Liver (tissue), 9 donors: ENCODE results near the gene IFT172. TPM values are rescaled to one million over a fixed set of nuclear protein-coding genes. Genes with fewer than 3 reads are reported as not detected.

Source experiments
- DNase-seq: peaks from one replicate; pipeline ENCODE4 v3.0.0-alpha.2; 2017; ENCODE audit warnings: low spot score
- H3K27ac ChIP-seq, 2 donors: one replicate each; pipeline ENCODE4 v1.7.0; 2013; ENCODE audit warnings: inconsistent platforms in 2 of 2, low read length in 2 of 2, control low read depth in 1 of 2, low read depth in 1 of 2, mild to moderate bottlenecking in 1 of 2
- H3K27me3 ChIP-seq, 4 donors: one replicate each; pipeline versions ENCODE4 v1.6.1 to v1.7.0; 2013; ENCODE audit warnings: low read length in 3 of 4, inconsistent platforms in 1 of 4, mild to moderate bottlenecking in 1 of 4, moderate library complexity in 1 of 4; ENCODE audit not compliant: control insufficient read depth in 4 of 4, insufficient read depth in 4 of 4
- H3K36me3 ChIP-seq, 4 donors: one replicate each; pipeline versions ENCODE4 v1.6.1 to v1.7.0; 2013; ENCODE audit warnings: low read length in 3 of 4, mild to moderate bottlenecking in 3 of 4, low read depth in 1 of 4, moderate library complexity in 1 of 4; ENCODE audit not compliant: control insufficient read depth in 4 of 4, insufficient read depth in 3 of 4
- H3K4me1 ChIP-seq, 4 donors: one replicate each; pipeline versions ENCODE4 v1.6.1 to v1.7.0; 2013; ENCODE audit warnings: low read length in 3 of 4, mild to moderate bottlenecking in 3 of 4, moderate library complexity in 1 of 4; ENCODE audit not compliant: control insufficient read depth in 4 of 4, insufficient read depth in 4 of 4
- H3K4me3 ChIP-seq, 3 donors: one replicate each; pipeline versions ENCODE4 v1.6.1 to v1.7.0; 2013; ENCODE audit warnings: low read length in 3 of 3, control low read depth in 1 of 3, low read depth in 1 of 3, mild to moderate bottlenecking in 1 of 3
- H3K9ac ChIP-seq, 2 donors: one replicate each; pipeline ENCODE4 v1.7.0; 2013; ENCODE audit warnings: low read length in 2 of 2, mild to moderate bottlenecking in 2 of 2, moderate library complexity in 2 of 2, control low read depth in 1 of 2, low read depth in 1 of 2
- H3K9me3 ChIP-seq, 4 donors: one replicate each; pipeline versions ENCODE4 v1.6.1 to v1.7.0; 2013; ENCODE audit warnings: low read length in 3 of 4; ENCODE audit not compliant: control insufficient read depth in 4 of 4
- ATF3 ChIP-seq: IDR thresholded peaks from 2 replicates; pipeline ENCODE4 v1.6.1; 2016; ENCODE audit warnings: antibody characterized with exemption
- CTCF ChIP-seq: fragments of 150-350 bp; IDR thresholded peaks from 2 replicates; pipeline ENCODE4 v1.5.1; 2017; ENCODE audit warnings: improper control_type of control experiment, low read depth, low read length; ENCODE audit not compliant: missing input control
- EGR1 ChIP-seq, 2 donors: IDR thresholded peaks; 2 replicates each; pipeline ENCODE4 v1.6.1; 2016 to 2018; ENCODE audit warnings: antibody characterized with exemption in 2 of 2, low read depth in 2 of 2
- FOXA1 ChIP-seq: IDR thresholded peaks from 2 replicates; pipeline ENCODE4 v1.6.1; 2016; ENCODE audit warnings: antibody characterized with exemption
- FOXA2 ChIP-seq: IDR thresholded peaks from 2 replicates; pipeline ENCODE4 v1.6.1; 2016; ENCODE audit warnings: antibody characterized with exemption
- GABPA ChIP-seq, 2 donors: IDR thresholded peaks in 1 of 2; conservative IDR thresholded peaks in 1 of 2; 2 replicates each; pipeline ENCODE4 v1.6.1; 2016; ENCODE audit warnings: antibody characterized with exemption in 2 of 2, mild to moderate bottlenecking in 1 of 2, moderate library complexity in 1 of 2
- HNF4A ChIP-seq, 2 donors: conservative IDR thresholded peaks; 2 replicates each; pipeline ENCODE4 v1.6.1; 2016; ENCODE audit warnings: antibody characterized with exemption in 2 of 2, mild to moderate bottlenecking in 2 of 2
- JUND ChIP-seq, 2 donors: IDR thresholded peaks; 2 replicates each; pipeline ENCODE4 v1.6.1; 2016; ENCODE audit warnings: antibody characterized with exemption in 2 of 2
- MAX ChIP-seq: IDR thresholded peaks from 2 replicates; pipeline ENCODE4 v1.6.1; 2016; ENCODE audit warnings: antibody characterized with exemption
- NR2F2 ChIP-seq: IDR thresholded peaks from 2 replicates; pipeline ENCODE4 v1.6.1; 2016; ENCODE audit warnings: antibody characterized with exemption
- RAD21 ChIP-seq, 2 donors: IDR thresholded peaks; 2 replicates each; pipeline ENCODE4 v1.6.1; 2016; ENCODE audit warnings: antibody characterized with exemption in 2 of 2, mild to moderate bottlenecking in 2 of 2
- REST ChIP-seq: IDR thresholded peaks from 2 replicates; pipeline ENCODE4 v1.6.1; 2016; ENCODE audit warnings: antibody characterized with exemption, mild to moderate bottlenecking
- RXRA ChIP-seq, 2 donors: IDR thresholded peaks; 2 replicates each; pipeline ENCODE4 v1.6.1; 2017 to 2018; ENCODE audit warnings: antibody characterized with exemption in 2 of 2, mild to moderate bottlenecking in 1 of 2
- SP1 ChIP-seq: IDR thresholded peaks from 2 replicates; pipeline ENCODE4 v1.6.1; 2018; ENCODE audit warnings: antibody characterized with exemption, mild to moderate bottlenecking
- YY1 ChIP-seq: IDR thresholded peaks from 2 replicates; pipeline ENCODE4 v1.6.1; 2016; ENCODE audit warnings: antibody characterized with exemption, mild to moderate bottlenecking
- ZBTB33 ChIP-seq: IDR thresholded peaks from 2 replicates; pipeline ENCODE4 v1.6.1; 2016; ENCODE audit warnings: antibody characterized with exemption
- WGBS: extraction: QIAGEN DNeasy Blood & Tissue Kit; methylation state at CpG from one replicate; pipeline ENCODE4 v1.1.7; 2013; 5-methylcytosine and 5-hydroxymethylcytosine counted together
- polyA plus RNA-seq, 2 donors: library from polyadenylated mRNA; stranded (reverse) in 1 of 2; unstranded in 1 of 2; fragments of 200-250 nt in 1 of 2; fragments of >200 nt in 1 of 2; fragmentation: Nextera tagmentation in 1 of 2; extraction: Ambion mirVana in 1 of 2; gene quantifications; one replicate each; pipeline versions ENCODE4 v1.2.1 to v1.2.3, GENCODE V29; 2013 to 2015
- total RNA-seq, 2 donors: library from RNA; depleted of rRNA; stranded (reverse); fragments of >200 nt; gene quantifications; one replicate each; pipeline ENCODE4 v1.2.3, GENCODE V29; 2014
- donor health status: healthy.
- donor health status: healthy.
- donor health status: healthy.
- donor health status: healthy.
- donor health status: healthy.

IFT172 gene
- total and polyA plus RNA-seq, 4 donors = 2.6 to 9.8 (median 6.3) TPM

- peak; percentile 57 for TF ChIP-seq ZBTB33
- TF ChIP-seq HNF4A (conservative IDR thresholded peaks at IDR 0.05) = peak; percentile 89 to 98
- peak; percentile 23 for TF ChIP-seq FOXA1
These were observed 11.5 kb upstream of the IFT172 start (continued) for GRCh38 chr2:27501042-27501441.

- H3K4me1 ChIP-seq = peaks cover 10 to 61% (median 43%) of the 10 kb centered on the region in 4 donors
- WGBS = 87% methylated on average over 3 of the region's 3 CpGs
- TF ChIP-seq NR2F2 = no peak
- TF ChIP-seq ZBTB33 = no peak
- TF ChIP-seq FOXA2 = no peak
- TF ChIP-seq YY1 = no peak
- no peak for TF ChIP-seq ATF3
- TF ChIP-seq MAX = no peak
- TF ChIP-seq HNF4A (conservative IDR thresholded peaks at IDR 0.05) = no peak
- TF ChIP-seq JUND (IDR thresholded peaks at IDR 0.05) = no peak
- TF ChIP-seq SP1 = no peak
- no peak for TF ChIP-seq GABPA (IDR thresholded peaks at IDR 0.05 in 1 of 2, conservative IDR thresholded peaks at IDR 0.05 in 1 of 2)
- no peak for TF ChIP-seq EGR1 (IDR thresholded peaks at IDR 0.05; ENCODE audit: low read depth in 2 of 2)
- no peak for TF ChIP-seq RXRA (IDR thresholded peaks at IDR 0.05)
- no peak for TF ChIP-seq REST
- no peak for TF ChIP-seq RAD21 (IDR thresholded peaks at IDR 0.05)
- no peak for TF ChIP-seq CTCF
These were observed 9.4 kb upstream of the IFT172 start for GRCh38 chr2:27498975-27499374.

More at GRCh38 chr2:27498975-27499374, 9.4 kb upstream of the IFT172 start:
- no peak for DNase-seq
- Histone ChIP-seq H3K9ac (no peak overlapping the region), H3K4me3 (peak overlapping the region in 2 of 3 donors; percentile 2 to 87), H3K9me3 (no peaks in the 10 kb centered on the region), H3K36me3 (peaks cover 0 to 24% (median 9%) of the 10 kb centered on the region in 4 donors), H3K27ac (peak overlapping the region in 1 of 2 donors; percentile 90), H3K27me3 (no peaks in the 10 kb centered on the region)
